MM.1S (cell line): Measurements from ENCODE around the gene DDAH2.

ENCODE experiments used
- DNase-seq: peaks from one replicate; pipeline ENCODE4 v3.0.0-alpha.2; 2015
- H2AFZ ChIP-seq: fragments of 300-600 bp; sonication (generic); 2 replicates; pipeline ENCODE4 v1.6.0; 2016; ENCODE audit warnings: antibody characterized with exemption, low read length
- H3F3A ChIP-seq: fragments of 300-600 bp; sonication (generic); 2 replicates; pipeline ENCODE4 v1.6.1; 2016; ENCODE audit warnings: mild to moderate bottlenecking, antibody characterized with exemption, low read length, moderate library complexity, mixed read lengths; ENCODE audit not compliant: insufficient read depth
- H3K27ac ChIP-seq: fragments of 300-600 bp; sonication (generic); 2 replicates; pipeline ENCODE4 v1.5.1; 2016; ENCODE audit warnings: mild to moderate bottlenecking, low read length
- H3K27me3 ChIP-seq: fragments of 300-600 bp; sonication (generic); replicated peaks from 2 replicates; pipeline ENCODE4 v1.6.0; 2016; ENCODE audit warnings: low read length; ENCODE audit not compliant: insufficient read depth
- H3K36me3 ChIP-seq: fragments of 300-600 bp; sonication (generic); replicated peaks from 2 replicates; pipeline ENCODE4 v1.6.1; 2016; ENCODE audit warnings: mild to moderate bottlenecking, low read length, mixed read lengths; ENCODE audit not compliant: insufficient read depth
- H3K4me1 ChIP-seq: fragments of 300-600 bp; sonication (generic); 2 replicates; pipeline ENCODE4 v1.6.1; 2016; ENCODE audit warnings: low read length, mixed read lengths
- H3K4me2 ChIP-seq: fragments of 300-600 bp; sonication (generic); 2 replicates; pipeline ENCODE4 v1.6.0; 2016; ENCODE audit warnings: low read depth, low read length
- H3K4me3 ChIP-seq: fragments of 300-600 bp; sonication (generic); 2 replicates; pipeline ENCODE4 v1.5.1; 2016; ENCODE audit warnings: low read length, mixed read lengths
- H3K79me2 ChIP-seq: fragments of 300-600 bp; sonication (generic); 2 replicates; pipeline ENCODE4 v1.6.1; 2016; ENCODE audit warnings: mixed run types, low read length, mixed read lengths
- H3K9ac ChIP-seq: fragments of 300-600 bp; sonication (generic); 2 replicates; pipeline ENCODE4 v1.6.1; 2016; ENCODE audit warnings: low read length, mixed read lengths
- H3K9me2 ChIP-seq: fragments of 300-600 bp; sonication (generic); replicated peaks from 2 replicates; pipeline ENCODE4 v1.6.1; 2016; ENCODE audit warnings: mild to moderate bottlenecking, low read length, mixed read lengths; ENCODE audit not compliant: insufficient read depth
- H3K9me3 ChIP-seq: fragments of 300-600 bp; sonication (generic); replicated peaks from 2 replicates; pipeline ENCODE4 v1.6.1; 2016; ENCODE audit warnings: mild to moderate bottlenecking, low read length, mixed read lengths; ENCODE audit not compliant: insufficient read depth
- H4K20me1 ChIP-seq: fragments of 300-600 bp; sonication (generic); 2 replicates; pipeline ENCODE4 v1.6.1; 2016; ENCODE audit warnings: mild to moderate bottlenecking, low read length, moderate library complexity, mixed read lengths; ENCODE audit not compliant: insufficient read depth
- EZH2 ChIP-seq: fragments of 300-600 bp; sonication (generic); optimal IDR thresholded peaks from 2 replicates; pipeline ENCODE3; 2017; ENCODE audit warnings: low read depth, mild to moderate bottlenecking, antibody characterized with exemption, low read length, mixed read lengths
- EZH2phosphoT487 ChIP-seq: fragments of 300-600 bp; sonication (generic); IDR thresholded peaks from 2 replicates; pipeline ENCODE4 v1.6.1; 2018; ENCODE audit warnings: antibody characterized with exemption, low read length
- TF ChIP-seq, protein P1 (sequence below): fragments of 300-600 bp; sonication (generic); IDR thresholded peaks from 2 replicates; pipeline ENCODE4 v1.5.1; 2016; ENCODE audit warnings: antibody characterized with exemption, low read length, mixed read lengths

The DDAH2 gene

DNA sequence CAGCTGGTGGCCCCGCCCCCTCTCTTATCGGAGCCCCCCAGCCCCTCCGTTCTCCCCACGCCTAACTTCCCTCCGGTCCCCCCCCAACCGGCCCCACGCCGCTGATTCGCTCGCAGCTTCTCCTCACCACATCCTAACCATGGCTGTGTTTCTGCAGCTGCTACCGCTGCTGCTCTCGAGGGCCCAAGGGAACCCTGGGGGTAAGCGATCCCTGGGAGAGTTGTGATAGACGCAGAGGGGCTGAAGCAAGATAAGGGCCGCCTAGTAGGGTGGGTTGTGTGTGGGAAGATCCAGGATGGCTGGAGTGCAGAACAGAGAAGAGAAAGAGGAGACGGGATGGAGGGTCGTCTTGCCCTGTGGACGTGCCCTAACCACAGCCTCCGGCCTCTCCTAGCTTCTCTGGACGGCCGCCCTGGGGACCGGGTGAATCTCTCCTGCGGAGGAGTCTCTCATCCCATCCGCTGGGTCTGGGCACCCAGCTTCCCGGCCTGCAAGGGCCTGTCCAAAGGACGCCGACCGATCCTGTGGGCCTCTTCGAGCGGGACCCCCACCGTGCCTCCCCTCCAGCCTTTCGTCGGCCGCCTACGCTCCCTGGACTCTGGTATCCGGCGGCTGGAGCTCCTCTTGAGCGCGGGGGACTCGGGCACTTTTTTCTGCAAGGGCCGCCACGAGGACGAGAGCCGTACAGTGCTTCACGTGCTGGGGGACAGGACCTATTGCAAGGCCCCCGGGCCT lies 5.7 kb downstream of the DDAH2 start, which contains the start of gene MPIG6B:
TSS of gene MPIG6B (plus strand) at position 129 of the 735 bp plus-strand sequence. CDS start at position 140, 11 bp downstream.
- Histone ChIP-seq H3K27me3 (no peaks in the 10 kb centered on the region), H3K79me2 (0 out of 2 replicates have a peak, but pooled peaks cover 2% of the 10 kb centered on the region), H3K9ac (no peak within 1 kb of the TSS), H3K4me2 (no peak within 1 kb of the TSS), H3K9me2 (no peaks in the 10 kb centered on the region), H4K20me1 (no peaks in the 10 kb centered on the region), H2AFZ (no peak within 1 kb of the TSS), H3F3A (peaks cover 25% of the 10 kb centered on the region), H3K27ac (no peak within 1 kb of the TSS), H3K9me3 (no peaks in the 10 kb centered on the region), H3K4me1 (peaks cover 20% of the 10 kb centered on the region), H3K36me3 (no peaks in the 10 kb centered on the region), H3K4me3 (no peak within 1 kb of the TSS)
- no peak for DNase-seq
- TF ChIP-seq EZH2phosphoT487 (no peak), EZH2 (no peak)
- TF ChIP-seq, protein P1, sequence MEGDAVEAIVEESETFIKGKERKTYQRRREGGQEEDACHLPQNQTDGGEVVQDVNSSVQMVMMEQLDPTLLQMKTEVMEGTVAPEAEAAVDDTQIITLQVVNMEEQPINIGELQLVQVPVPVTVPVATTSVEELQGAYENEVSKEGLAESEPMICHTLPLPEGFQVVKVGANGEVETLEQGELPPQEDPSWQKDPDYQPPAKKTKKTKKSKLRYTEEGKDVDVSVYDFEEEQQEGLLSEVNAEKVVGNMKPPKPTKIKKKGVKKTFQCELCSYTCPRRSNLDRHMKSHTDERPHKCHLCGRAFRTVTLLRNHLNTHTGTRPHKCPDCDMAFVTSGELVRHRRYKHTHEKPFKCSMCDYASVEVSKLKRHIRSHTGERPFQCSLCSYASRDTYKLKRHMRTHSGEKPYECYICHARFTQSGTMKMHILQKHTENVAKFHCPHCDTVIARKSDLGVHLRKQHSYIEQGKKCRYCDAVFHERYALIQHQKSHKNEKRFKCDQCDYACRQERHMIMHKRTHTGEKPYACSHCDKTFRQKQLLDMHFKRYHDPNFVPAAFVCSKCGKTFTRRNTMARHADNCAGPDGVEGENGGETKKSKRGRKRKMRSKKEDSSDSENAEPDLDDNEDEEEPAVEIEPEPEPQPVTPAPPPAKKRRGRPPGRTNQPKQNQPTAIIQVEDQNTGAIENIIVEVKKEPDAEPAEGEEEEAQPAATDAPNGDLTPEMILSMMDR = no peak

DNA sequence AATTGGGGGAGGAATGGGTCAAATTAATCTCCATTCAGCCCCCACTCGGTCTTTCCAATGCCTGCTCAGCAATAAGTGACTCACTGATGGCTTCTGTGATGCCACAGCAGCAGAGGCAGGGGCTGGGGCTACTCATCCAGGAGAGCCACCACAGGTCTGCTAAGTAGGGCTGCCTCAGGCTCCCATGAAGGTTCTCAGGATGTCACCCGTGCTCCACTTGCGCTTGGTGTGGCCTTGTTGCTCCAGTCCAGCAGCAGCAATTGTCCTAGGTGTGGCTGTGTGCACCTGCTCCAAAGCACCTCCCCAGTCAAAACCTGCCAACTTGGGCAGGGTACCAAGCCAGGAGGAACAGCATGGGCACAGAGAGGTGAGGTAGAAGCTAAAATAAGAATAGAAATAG lies 6.9 kb downstream of the DDAH2 start:
- Histone ChIP-seq H3K79me2 (no peaks in the 10 kb centered on the region), H3K4me2 (no peak overlapping the region), H3K36me3 (no peaks in the 10 kb centered on the region), H3K9ac (no peak overlapping the region), H3K4me1 (peaks cover 8% of the 10 kb centered on the region), H4K20me1 (no peaks in the 10 kb centered on the region), H3F3A (peaks cover 14% of the 10 kb centered on the region), H3K9me2 (no peaks in the 10 kb centered on the region), H2AFZ (no peak overlapping the region), H3K27ac (no peak overlapping the region), H3K27me3 (no peaks in the 10 kb centered on the region), H3K4me3 (no peak overlapping the region), H3K9me3 (no peaks in the 10 kb centered on the region)
- TF ChIP-seq EZH2phosphoT487 = no peak
- TF ChIP-seq EZH2 = no peak
- TF ChIP-seq, protein P1 = no peak
- no peak for DNase-seq

DNA sequence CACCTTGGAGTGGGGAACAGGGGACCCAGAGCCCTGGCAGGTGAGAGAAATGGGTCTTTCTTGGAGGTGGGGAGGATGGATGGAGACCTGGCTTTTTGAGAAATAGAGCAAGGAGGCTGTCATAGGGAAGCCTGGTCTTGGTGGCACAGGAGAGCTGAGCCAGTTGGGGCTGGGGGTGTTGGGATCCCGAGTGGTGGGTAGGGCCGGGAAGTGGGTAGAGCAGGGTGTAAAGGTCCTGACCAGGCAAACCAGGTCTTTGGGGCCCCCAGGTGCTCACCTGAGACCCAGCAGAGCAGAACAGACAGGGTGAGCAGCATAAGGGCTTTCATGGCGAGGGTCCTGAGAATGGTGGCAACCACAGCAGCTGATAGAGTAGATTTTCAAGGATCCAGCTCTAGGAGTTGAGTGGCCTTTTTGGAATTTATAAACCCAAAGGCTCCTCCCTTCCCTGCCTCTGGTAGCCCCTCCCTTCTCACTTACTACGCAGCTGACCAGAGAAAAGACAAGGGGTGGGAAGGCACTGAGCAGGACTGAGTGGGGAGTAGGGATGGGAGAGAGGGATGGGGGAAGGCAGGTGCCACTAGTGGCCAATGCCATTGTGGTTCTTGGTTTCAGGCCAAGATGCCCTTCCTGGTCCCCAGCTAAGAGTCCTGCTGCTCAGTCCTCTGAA lies 7.6 kb downstream of the DDAH2 start, which contains the start of gene LY6G6C:
TSS of gene LY6G6C (minus strand) at position 396 of the 670 bp plus-strand sequence. CDS start at position 329, 67 bp downstream.
- Histone ChIP-seq H3K27ac (no peak within 1 kb of the TSS), H3K79me2 (no peaks in the 10 kb centered on the region), H3K36me3 (no peaks in the 10 kb centered on the region), H3K4me1 (0 out of 2 replicates have a peak, but pooled peaks cover 1% of the 10 kb centered on the region), H4K20me1 (no peaks in the 10 kb centered on the region), H3K4me2 (no peak within 1 kb of the TSS), H2AFZ (no peak within 1 kb of the TSS), H3K9me3 (no peaks in the 10 kb centered on the region), H3K27me3 (no peaks in the 10 kb centered on the region), H3K9ac (no peak within 1 kb of the TSS), H3K9me2 (no peaks in the 10 kb centered on the region), H3F3A (peaks cover 8% of the 10 kb centered on the region; the same call in 1 of the 2 replicates), H3K4me3 (no peak within 1 kb of the TSS)
- no peak for TF ChIP-seq EZH2phosphoT487
- no peak for TF ChIP-seq EZH2
- TF ChIP-seq, protein P1 = no peak
- DNase-seq = no peak
